ENCODE results near the gene KRT73. TPM values are rescaled to one million over a fixed set of nuclear protein-coding genes. Genes with fewer than 3 reads are reported as not detected.

KRT73 gene
- total RNA-seq, 1 experiment from 2014 or later = not detected

DNA sequence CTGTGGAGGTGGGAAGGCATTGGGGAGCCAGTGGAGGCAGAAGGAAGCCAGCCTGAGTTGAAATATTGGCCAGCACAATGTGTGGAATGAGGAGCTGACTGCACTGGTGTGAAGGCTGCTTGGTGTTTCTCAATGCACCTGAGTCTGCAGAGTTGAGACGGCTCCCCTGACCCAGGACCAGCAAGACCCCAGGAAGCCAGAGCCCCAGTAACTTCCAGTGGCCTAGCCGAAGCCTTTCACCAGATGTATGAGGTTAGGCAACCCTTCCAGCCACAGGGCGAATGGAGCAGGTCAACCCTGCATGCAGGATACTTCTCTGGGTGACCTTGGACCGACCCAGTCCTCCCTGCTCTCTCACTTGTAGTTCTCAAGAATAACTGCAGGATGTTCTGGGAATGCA, 12.9 kb upstream of the KRT73 start:
- Histone ChIP-seq H2BK120ac (ENCODE audit: low read depth, low read length, poor library complexity, severe bottlenecking) (no peak overlapping the region), H3K9me3 (ENCODE audit: control insufficient read depth, low read depth, low read length) (no peaks in the 10 kb centered on the region), H2AK5ac (ENCODE audit: insufficient read length, low read length) (no peak overlapping the region), H2BK15ac (ENCODE audit: low read depth, low read length) (no peak overlapping the region), H3K79me1 (ENCODE audit: insufficient read depth, low read depth, low read length, poor library complexity, severe bottlenecking) (no peaks in the 10 kb centered on the region), H4K5ac (ENCODE audit: insufficient read length, low read depth, low read length) (no peak overlapping the region), H2BK20ac (ENCODE audit: low read depth, low read length, poor library complexity, severe bottlenecking) (no peak overlapping the region), H3K23me2 (ENCODE audit: insufficient read length, low read depth, low read length, poor library complexity, severe bottlenecking) (no peaks in the 10 kb centered on the region), H3T11ph (ENCODE audit: low read length) (no peak overlapping the region), H3K4me1 (ENCODE audit: insufficient read depth, low read length) (no peaks in the 10 kb centered on the region), H4K20me1 (ENCODE audit: control insufficient read depth, insufficient read depth, insufficient read length) (no peaks in the 10 kb centered on the region), H3K18ac (ENCODE audit: insufficient read length, low read depth, low read length) (no peak overlapping the region), H2AFZ (ENCODE audit: low read length) (no peak overlapping the region), H3K4me2 (ENCODE audit: insufficient read depth, insufficient read length, low read length) (no peak overlapping the region), H3K27ac (ENCODE audit: insufficient read length, low read depth, low read length) (no peak overlapping the region), H4K8ac (replicated peaks; ENCODE audit: insufficient read length, low read depth, low read length) (no peak overlapping the region), H2BK5ac (ENCODE audit: insufficient read length, low read length) (no peak overlapping the region), H3K4ac (ENCODE audit: low read depth, low read length) (no peak overlapping the region), H3K79me2 (ENCODE audit: insufficient read depth, low read length) (no peaks in the 10 kb centered on the region), H4K91ac (ENCODE audit: insufficient read length, low read depth, low read length) (no peak overlapping the region), H3K27me3 (ENCODE audit: insufficient read depth, low read length) (no peaks in the 10 kb centered on the region), H3K56ac (ENCODE audit: insufficient read length, low read depth, low read length) (no peak overlapping the region), H3K14ac (ENCODE audit: insufficient read depth, low read length) (no peak overlapping the region), H3K23ac (ENCODE audit: insufficient read length, low read depth, low read length) (no peak overlapping the region), H2BK12ac (ENCODE audit: insufficient read length, low read depth, low read length) (no peak overlapping the region), H3K9ac (ENCODE audit: extremely low read depth, insufficient read length, low read length) (no peak overlapping the region)
- no CpG with 5 or more reads among the region's 4 CpGs for WGBS (ENCODE audit: extremely low coverage, insufficient read length, low lambda C conversion rate)
- Mint-ChIP-seq H3K27ac (no peak overlapping the region), H3K36me3 (ENCODE audit: insufficient read depth in 1 of 3, low read depth in 3 of 3) (no peaks in the 10 kb centered on the region), H3K4me3 (no peak overlapping the region), H3K9me3 (no peaks in the 10 kb centered on the region), H3K4me1 (peaks cover 4 to 5% of the 10 kb centered on the region in 2 experiments), H3K27me3 (ENCODE audit: low read depth) (peaks cover 12% of the 10 kb centered on the region)
- peak; percentile 17 for DNase-seq
- TF ChIP-seq CTCF (conservative IDR thresholded peaks at IDR 0.05) = no peak
